Smooth muscle cell of bladder (primary cell): ENCODE data around the gene CD1D. TPM values are rescaled to one million over a fixed set of nuclear protein-coding genes. Genes with fewer than 3 reads are reported as not detected.

ENCODE experiments used
- total RNA-seq: library from RNA; depleted of rRNA; stranded (reverse); fragments of >200 nt; gene quantifications from 2 replicates; pipeline ENCODE4 v1.2.3, GENCODE V29; 2014

Gene CD1D
- 5.3 and 8.0 TPM in 2 replicates for total RNA-seq

GRCh38 chr1:158180741-158181576 is at the start of gene CD1D:
Gene CD1D (plus strand): TSS chr1:158180895. CDS start chr1:158181102, 207 bp downstream.

Other genes starting within 250 kb of the CD1D start
- 95.4 and 131 TPM in 2 replicates for gene KIRREL1, start 187.2 kb upstream of the CD1D start, total RNA-seq
- not detected in 2 replicates for gene CD1A, start 73.5 kb downstream of the CD1D start, total RNA-seq
- not detected in 2 replicates for gene CD1C, start 109.0 kb downstream of the CD1D start, total RNA-seq
- gene CD1B, start 150.6 kb downstream of the CD1D start, total RNA-seq, result not detected in 2 replicates
- not detected in 2 replicates for gene CD1E, start 173.0 kb downstream of the CD1D start, total RNA-seq
- not detected in 2 replicates for gene OR10T2, start 218.6 kb downstream of the CD1D start, total RNA-seq
- gene OR10K2, start 245.3 kb downstream of the CD1D start, total RNA-seq, result not detected in 2 replicates